ENCODE results near the gene INTS7. TPM values are rescaled to one million over a fixed set of nuclear protein-coding genes. Genes with fewer than 3 reads are reported as not detected.

The INTS7 gene
- total RNA-seq, 1 experiment from 2014 or later = 35.5 TPM

DNA sequence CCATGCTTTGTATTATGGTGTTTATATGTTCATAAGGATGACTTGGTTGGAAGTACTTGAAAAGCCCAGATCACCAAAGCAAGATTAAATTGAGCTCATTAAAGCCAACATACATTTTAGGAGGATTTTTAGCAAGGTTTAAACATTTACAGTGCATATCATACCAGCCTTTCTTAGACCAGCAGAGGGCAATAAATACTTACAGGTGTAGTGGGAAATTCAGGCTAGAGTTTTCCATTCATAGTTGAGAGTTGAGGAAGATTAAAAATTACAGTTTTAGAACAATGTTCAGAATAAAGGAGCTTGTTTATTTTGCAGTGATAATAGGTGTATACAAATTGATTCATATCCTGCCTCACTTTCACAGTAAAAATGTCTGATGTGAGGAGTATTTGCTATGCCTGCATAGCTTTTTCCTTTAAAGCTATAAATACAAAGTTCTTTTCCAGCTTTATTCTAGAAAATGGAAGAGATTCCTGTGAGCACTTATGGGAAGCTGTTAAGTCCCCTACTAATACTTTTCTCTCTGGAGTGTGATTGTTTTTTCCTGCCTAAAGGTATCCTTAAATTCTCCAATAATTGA lies 35.5 kb upstream of the INTS7 start:
- intact Hi-C loops (cut with micrococcal nuclease; ENCODE audit: unreplicated experiment) = loop anchor here (2.0 kb wide), 1 partner anchor 222 kb away; no protein-coding TSS in a partner anchor
- ChIA-PET POLR2A (interaction anchor here (0.6 kb wide), 1 partner anchor 537 kb away, joined by 3 read pairs; no protein-coding TSS in a partner anchor), CTCF (interaction anchor here (0.7 to 1.7 kb wide), 7 partner anchors 18 to 927 kb away, joined by 3 to 16 read pairs (median 4); no protein-coding TSS in a partner anchor)
- H3K36me3 ChIP-seq (ENCODE audit: control insufficient read depth, insufficient read depth, low read length) = peaks cover 23% of the 10 kb centered on the region; the same call in 1 of the 2 replicates
- H3K4me1 ChIP-seq (ENCODE audit: control insufficient read depth, insufficient read depth, low read length) = no peaks in the 10 kb centered on the region
- H3K27me3 ChIP-seq (ENCODE audit: control insufficient read depth, insufficient read depth, low read length) = no peaks in the 10 kb centered on the region
- no peak overlapping the region for H3K4me3 ChIP-seq (ENCODE audit: low read depth in 2 of 2, low read length in 2 of 2)
- no peak overlapping the region for H3K27ac ChIP-seq (ENCODE audit: low read length)
- DNase-seq (ENCODE audit: low read depth, low spot score) = no peak
- ATAC-seq = peak; percentile 78
- TF ChIP-seq CTCF (IDR thresholded peaks at IDR 0.05) (peak; percentile 65; the same call in 1 of the 2 replicates), REST (IDR thresholded peaks at IDR 0.05; ENCODE audit: insufficient read depth in 1 of 2, low read depth in 2 of 2, low read length in 1 of 2) (no peak)
- no peaks in the 10 kb centered on the region for H3K9me3 ChIP-seq (ENCODE audit: control insufficient read depth, insufficient read depth, low read depth, low read length)
- in situ Hi-C loops (cut with HindIII; ENCODE audit: low pct_unique_long_range_greater_than_20kb, low sequenced_read_pairs) = no loop called here
- BruUV-seq (replicated peaks) = no TSS peak

DNA sequence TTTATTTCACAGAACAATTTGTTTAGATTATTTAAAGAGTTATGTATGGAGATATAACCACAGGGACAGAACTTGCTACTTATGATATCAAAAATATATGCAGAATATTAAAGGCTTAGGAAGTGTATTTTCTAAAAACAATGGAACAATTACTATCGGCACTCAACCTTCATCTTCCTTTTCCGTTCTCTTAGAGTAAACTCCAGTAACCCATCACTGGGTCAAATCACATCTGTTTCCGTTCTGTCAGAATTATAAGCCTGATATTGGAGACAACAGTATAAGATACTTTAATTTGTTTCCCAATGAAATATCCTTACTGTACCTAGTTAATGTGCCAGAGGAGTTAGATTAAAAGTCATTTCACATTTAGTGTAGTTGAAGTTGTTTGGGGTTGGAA lies 32.4 kb upstream of the INTS7 start:
- no TSS peak for BruUV-seq (replicated peaks)
- Histone ChIP-seq H3K4me3 (ENCODE audit: low read depth in 2 of 2, low read length in 2 of 2) (no peak overlapping the region), H3K9me3 (ENCODE audit: control insufficient read depth, insufficient read depth, low read depth, low read length) (no peaks in the 10 kb centered on the region), H3K36me3 (ENCODE audit: control insufficient read depth, insufficient read depth, low read length) (peaks cover 32% of the 10 kb centered on the region; the same call in 1 of the 2 replicates), H3K4me1 (ENCODE audit: control insufficient read depth, insufficient read depth, low read length) (no peaks in the 10 kb centered on the region), H3K27me3 (ENCODE audit: control insufficient read depth, insufficient read depth, low read length) (no peaks in the 10 kb centered on the region), H3K27ac (ENCODE audit: low read length) (no peak overlapping the region)
- intact Hi-C loops (cut with micrococcal nuclease; ENCODE audit: unreplicated experiment) (no loop called here), in situ Hi-C loops (cut with HindIII; ENCODE audit: low pct_unique_long_range_greater_than_20kb, low sequenced_read_pairs) (no loop called here)
- DNase-seq (ENCODE audit: low read depth, low spot score) (no peak), ATAC-seq (no peak)
- ChIA-PET POLR2A (no interaction called here), CTCF (no interaction called here)
- no peak for TF ChIP-seq TCF7L2 (IDR thresholded peaks at IDR 0.05; ENCODE audit: low read depth, low read length)

DNA sequence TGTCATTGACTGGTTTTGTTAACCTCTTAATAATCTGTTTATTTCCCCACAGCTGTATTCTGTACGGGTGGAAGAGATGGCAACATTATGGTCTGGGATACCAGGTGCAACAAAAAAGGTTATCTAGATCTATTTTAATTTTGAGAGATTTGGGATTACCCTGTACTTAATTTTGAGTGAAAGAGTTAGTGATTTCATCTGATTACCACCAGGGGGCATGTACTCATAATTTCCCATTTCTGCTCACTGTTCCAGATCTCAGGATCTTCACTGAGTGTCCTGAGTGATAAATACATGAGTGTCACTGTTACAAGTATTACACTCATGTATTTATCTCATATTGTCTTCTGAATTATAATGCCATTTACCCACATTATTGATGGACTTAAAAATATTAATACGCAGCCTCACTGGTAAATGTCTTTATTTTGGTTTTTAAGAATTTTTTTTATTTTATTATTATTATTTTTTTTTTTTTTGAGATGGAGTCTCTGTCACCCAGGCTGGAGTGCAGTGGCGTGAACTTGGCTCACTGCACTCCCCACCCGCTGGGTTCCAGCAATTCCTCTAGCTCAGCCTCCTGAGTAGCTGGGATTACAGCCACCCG lies 27.6 kb upstream of the INTS7 start:
- in situ Hi-C loops (cut with HindIII; ENCODE audit: low pct_unique_long_range_greater_than_20kb, low sequenced_read_pairs) = no loop called here
- Histone ChIP-seq H3K4me3 (ENCODE audit: low read depth in 2 of 2, low read length in 2 of 2) (no peak overlapping the region), H3K36me3 (ENCODE audit: control insufficient read depth, insufficient read depth, low read length) (peaks cover 18% of the 10 kb centered on the region; the same call in 1 of the 2 replicates), H3K27me3 (ENCODE audit: control insufficient read depth, insufficient read depth, low read length) (no peaks in the 10 kb centered on the region), H3K9me3 (ENCODE audit: control insufficient read depth, insufficient read depth, low read depth, low read length) (no peaks in the 10 kb centered on the region), H3K4me1 (ENCODE audit: control insufficient read depth, insufficient read depth, low read length) (no peaks in the 10 kb centered on the region), H3K27ac (ENCODE audit: low read length) (no peak overlapping the region)
- BruUV-seq (replicated peaks) = no TSS peak
- intact Hi-C loops (cut with micrococcal nuclease; ENCODE audit: unreplicated experiment) = loop anchor here (2.0 to 5.0 kb wide), 2 partner anchors 306 to 394 kb away; no protein-coding TSS in a partner anchor
- ChIA-PET CTCF (interaction anchor here (0.6 to 1.5 kb wide), 3 partner anchors 313 to 393 kb away, joined by 3 to 6 read pairs (median 3); no protein-coding TSS in a partner anchor), POLR2A (no interaction called here)
- DNase-seq (ENCODE audit: low read depth, low spot score) (no peak), ATAC-seq (peak; percentile 78; the same call in 1 of the 2 replicates)
- TF ChIP-seq CTCF (IDR thresholded peaks at IDR 0.05) = peak; percentile 70; the same call in 1 of the 2 replicates
- no peak for TF ChIP-seq SIN3A (IDR thresholded peaks at IDR 0.05; ENCODE audit: borderline replicate concordance, insufficient read depth, low read depth, low read length)
- TF ChIP-seq TCF7L2 (IDR thresholded peaks at IDR 0.05; ENCODE audit: low read depth, low read length) = no peak
